GM12874 (cell line): ENCODE results near the gene CDC42EP4.

Experiments used
- TF ChIP-seq, protein P1 (sequence below): IDR thresholded peaks from 2 replicates; pipeline ENCODE4 v1.5.1; 2011; ENCODE audit warnings: low read depth, mild to moderate bottlenecking, control low read depth, low read length, moderate library complexity; ENCODE audit not compliant: insufficient read depth

CDC42EP4 gene

DNA sequence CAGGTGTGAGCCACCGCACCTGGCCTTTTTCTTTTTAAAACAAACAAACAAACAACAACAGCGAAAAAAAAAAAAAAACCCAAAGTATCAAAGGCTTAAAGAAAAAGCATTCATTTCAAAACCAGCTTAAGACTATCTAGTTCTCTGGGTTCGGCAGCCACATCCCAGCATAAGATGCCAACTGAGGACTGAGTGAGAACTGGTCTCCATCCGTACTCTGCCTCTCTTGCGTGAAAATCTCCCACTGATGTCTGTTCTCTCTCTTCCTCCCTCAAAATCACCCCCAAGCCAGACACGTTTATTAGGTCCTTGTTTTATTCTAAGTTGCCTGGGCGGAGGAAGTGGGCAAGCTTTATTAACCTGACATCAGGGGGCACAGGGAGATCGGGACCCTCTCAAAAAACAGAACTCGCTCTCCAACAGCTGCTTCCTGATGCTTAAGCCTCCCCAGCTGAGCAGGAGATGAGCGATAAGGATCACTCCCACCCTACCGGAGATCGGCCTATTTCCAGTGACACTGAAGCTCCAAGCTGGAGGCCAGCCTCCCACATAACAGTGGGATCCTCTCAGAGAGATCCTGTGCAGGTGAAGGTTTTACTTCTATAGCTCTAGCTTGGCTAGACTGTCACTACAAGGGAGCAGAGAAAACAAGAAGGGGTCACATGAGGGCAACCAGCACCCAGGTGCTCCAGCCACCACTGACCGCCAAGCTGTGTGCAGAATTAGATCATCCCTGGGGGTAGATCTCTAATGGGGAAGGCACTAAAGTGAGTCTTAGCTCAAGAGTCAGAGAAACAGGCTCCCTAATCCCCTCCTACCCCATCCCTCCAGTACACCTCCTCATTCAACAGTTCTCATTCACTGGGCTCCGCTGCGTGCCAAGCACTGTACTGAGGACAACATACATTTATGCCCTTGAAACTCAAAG is 13.6 kb downstream of the CDC42EP4 start:
- TF ChIP-seq, protein P1, sequence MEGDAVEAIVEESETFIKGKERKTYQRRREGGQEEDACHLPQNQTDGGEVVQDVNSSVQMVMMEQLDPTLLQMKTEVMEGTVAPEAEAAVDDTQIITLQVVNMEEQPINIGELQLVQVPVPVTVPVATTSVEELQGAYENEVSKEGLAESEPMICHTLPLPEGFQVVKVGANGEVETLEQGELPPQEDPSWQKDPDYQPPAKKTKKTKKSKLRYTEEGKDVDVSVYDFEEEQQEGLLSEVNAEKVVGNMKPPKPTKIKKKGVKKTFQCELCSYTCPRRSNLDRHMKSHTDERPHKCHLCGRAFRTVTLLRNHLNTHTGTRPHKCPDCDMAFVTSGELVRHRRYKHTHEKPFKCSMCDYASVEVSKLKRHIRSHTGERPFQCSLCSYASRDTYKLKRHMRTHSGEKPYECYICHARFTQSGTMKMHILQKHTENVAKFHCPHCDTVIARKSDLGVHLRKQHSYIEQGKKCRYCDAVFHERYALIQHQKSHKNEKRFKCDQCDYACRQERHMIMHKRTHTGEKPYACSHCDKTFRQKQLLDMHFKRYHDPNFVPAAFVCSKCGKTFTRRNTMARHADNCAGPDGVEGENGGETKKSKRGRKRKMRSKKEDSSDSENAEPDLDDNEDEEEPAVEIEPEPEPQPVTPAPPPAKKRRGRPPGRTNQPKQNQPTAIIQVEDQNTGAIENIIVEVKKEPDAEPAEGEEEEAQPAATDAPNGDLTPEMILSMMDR: no peak

DNA sequence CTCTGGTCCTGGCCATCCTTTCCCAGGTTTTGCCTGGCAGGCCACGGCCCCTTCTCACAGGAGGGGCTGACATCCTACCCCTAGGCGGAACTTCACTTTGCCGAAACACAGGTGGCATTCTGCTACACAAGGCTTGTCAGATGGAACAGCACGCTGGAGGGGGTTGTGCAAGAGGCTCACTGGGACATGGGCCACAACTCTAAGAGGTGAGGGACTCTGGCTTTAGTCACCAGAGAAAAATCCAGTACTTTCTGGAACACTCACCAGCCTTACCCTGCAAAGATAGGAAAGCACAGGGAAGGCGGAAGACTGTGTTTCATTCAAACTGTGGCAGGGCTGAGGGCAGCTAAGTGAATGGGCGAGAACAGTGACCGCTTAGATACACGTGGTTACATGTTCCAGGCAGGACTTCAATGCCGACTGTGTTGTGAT is 18.3 kb downstream of the CDC42EP4 start:
- TF ChIP-seq, protein P1: no peak

DNA sequence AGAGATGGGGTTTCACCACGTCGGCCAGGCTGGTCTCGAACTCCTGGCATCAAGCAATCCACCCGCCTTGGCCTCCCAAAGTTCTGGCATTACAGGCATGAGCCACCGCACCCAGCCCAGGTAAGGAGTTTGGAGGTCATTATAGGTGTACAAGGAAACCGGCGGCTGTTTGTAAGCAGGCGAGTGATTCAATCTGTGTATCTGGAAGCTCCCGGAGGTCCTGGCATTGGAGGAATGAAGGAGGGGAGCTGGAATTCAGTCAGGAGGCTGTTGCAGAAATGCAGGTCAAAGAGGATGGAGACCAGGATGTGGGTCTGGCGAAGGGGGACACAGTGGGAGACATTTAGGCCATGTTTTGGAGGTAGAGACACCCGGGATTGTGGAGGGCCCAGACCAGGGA is 18.8 kb downstream of the CDC42EP4 start:
- TF ChIP-seq, protein P1: no peak

DNA sequence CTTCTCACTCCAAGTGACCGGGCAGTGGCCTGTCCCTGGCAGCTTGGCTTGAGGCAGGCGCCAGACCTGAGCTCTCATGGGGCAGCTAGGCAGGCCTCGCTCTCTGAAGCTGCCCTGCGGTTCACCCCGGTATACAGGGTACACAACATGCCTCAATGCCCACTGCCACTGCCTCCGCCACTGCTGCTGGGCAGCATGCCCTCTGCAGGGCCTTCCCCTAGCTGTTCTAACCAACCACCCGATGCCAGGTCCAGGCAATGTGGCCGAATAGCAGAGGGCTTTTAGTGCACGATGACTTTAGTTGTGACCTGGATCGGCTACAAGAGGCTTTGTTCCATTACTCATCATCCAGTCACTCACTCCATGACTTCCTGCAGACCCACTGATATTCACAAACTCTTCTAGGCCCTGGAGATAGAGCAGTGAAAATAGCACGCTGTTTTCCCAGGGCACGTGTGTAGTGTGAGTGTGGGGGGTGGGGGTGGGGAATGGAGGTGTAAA is 19.7 kb downstream of the CDC42EP4 start:
- TF ChIP-seq, protein P1: no peak

DNA sequence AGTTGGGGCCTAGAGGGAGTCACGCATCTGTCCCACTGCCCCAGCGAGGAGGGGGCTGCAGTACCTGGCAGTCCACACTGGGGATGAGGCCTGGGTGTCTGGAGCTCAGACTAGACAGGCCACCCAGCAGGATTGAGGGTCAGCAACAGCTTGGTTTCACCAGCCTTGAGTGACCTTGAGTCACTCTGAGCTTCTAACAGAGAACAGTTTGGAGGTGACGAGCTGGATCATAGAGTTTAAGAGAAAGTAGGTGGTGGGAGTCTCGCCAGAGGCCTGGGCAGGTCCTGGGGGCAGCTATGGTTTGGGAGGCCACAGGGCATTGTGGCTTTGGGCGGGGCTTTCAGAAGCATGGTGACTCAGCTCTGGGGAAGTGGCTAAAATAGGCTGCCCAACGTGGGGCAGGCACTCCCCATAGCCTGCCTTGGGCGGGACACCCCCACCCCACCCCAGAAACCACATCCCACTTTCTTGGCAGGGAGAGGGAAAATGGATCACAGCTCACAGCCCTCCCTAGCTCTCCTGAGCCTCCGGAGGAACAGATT is 20.5 kb downstream of the CDC42EP4 start:
- TF ChIP-seq, protein P1: no peak

DNA sequence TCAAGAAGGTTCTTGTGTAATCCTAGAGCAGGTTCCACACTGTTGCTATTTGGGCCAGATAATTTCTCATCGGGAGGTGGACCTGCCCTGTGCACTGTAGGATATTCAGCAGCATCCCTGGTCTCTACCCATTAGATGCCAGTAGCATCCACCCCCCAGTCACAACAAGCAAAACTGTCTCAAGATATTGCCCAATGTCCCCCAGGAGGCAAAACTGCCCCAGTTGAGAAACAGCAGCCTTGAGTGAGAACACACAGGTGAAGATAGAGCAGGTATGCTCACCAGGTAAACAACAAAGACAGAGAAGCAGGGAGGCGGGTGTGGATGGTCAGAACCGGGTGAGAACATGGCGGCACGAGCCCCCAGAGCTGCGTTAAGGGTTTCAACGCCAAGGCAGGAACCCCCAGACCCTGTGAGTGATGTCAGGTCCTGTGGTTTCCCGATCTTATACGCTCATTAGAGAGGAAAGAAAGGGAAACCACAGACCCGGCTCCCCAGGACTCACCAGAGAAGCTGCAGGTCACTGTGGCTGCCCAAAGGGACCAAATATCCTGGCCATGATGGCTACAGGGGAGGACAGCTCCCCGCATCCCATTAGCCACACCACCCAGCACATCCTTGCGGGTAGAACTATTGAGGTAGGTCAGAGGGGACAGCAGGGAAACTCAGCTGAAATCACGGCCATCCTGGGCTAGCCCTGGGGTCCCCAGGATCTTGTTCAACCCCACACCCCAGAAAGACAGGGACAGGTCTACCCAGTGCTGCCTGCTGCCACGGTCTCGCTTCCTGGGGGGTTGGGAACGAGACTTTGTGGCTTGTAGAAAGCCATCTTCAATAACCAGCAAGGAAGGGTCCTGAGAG is 21.2 kb downstream of the CDC42EP4 start:
- TF ChIP-seq, protein P1: no peak

DNA sequence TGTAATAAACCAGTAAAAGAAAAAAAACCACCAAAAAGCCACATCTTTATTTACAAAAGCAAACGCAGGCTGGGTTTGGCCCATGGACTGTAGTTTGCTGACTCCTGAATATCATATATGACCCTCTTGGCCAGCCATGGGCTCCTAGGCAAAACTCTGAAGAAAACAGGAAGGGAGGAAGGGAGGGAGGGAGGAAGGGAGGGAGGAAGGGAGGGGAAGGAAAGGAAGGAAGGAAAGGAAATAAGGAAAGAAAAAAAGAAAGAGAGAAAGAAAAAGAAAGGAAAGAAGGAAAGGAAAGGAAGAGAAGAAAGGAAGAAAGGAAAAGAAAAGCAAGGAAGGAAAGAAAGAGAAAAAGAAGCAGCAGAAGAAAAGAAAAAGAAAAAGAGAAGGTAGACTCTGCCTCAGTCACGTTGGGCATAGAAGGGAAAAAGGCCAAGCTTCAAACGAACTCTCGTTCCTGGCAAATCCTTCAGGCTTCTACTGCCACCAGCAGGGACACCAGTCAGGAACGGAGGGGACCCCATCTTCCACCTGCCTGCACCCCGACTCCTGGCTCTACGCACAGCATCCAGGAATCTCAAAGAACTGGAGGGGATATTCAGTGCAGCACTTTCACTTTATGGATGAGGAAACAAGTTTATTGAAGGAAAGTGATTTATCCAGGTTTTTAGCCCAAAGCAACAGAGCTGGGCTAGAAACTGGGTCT is 22.1 kb downstream of the CDC42EP4 start:
- TF ChIP-seq, protein P1: no peak
